GM12873 (cell line): ENCODE results near the gene SH3D19.

Experiments used
- TF ChIP-seq, protein P1 (sequence below): IDR thresholded peaks from 2 replicates; pipeline ENCODE4 v1.5.1; 2012; ENCODE audit warnings: low read depth, mild to moderate bottlenecking, moderate library complexity, low read length, control low read depth; ENCODE audit not compliant: insufficient read depth; ENCODE audit errors: missing control alignments

Gene SH3D19

DNA sequence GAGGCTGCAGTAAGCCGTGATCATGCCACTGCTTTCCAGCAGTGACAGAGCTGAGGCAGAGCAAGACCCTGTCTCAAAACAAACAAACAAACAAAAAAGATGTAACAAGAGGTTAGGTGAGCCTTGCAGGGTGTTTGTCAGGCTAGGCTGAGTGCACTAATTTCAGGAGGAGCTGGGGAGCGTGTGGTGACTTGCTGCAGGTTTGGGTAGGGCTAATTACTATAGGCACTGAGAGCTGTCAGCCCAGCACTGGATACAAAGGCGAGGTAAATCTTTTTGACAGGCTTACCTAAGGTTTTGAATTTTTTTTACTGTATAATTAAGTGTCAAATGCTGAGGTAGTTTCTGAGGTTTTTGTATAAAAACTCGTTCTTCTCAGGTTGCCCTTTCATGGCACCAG lies 29.8 kb upstream of the SH3D19 start:
- TF ChIP-seq, protein P1, sequence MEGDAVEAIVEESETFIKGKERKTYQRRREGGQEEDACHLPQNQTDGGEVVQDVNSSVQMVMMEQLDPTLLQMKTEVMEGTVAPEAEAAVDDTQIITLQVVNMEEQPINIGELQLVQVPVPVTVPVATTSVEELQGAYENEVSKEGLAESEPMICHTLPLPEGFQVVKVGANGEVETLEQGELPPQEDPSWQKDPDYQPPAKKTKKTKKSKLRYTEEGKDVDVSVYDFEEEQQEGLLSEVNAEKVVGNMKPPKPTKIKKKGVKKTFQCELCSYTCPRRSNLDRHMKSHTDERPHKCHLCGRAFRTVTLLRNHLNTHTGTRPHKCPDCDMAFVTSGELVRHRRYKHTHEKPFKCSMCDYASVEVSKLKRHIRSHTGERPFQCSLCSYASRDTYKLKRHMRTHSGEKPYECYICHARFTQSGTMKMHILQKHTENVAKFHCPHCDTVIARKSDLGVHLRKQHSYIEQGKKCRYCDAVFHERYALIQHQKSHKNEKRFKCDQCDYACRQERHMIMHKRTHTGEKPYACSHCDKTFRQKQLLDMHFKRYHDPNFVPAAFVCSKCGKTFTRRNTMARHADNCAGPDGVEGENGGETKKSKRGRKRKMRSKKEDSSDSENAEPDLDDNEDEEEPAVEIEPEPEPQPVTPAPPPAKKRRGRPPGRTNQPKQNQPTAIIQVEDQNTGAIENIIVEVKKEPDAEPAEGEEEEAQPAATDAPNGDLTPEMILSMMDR, result no peak

- TF ChIP-seq, protein P1, result no peak
Measured at GRCh38 chr4:151347490-151348235, 22.3 kb upstream of the SH3D19 start.

DNA sequence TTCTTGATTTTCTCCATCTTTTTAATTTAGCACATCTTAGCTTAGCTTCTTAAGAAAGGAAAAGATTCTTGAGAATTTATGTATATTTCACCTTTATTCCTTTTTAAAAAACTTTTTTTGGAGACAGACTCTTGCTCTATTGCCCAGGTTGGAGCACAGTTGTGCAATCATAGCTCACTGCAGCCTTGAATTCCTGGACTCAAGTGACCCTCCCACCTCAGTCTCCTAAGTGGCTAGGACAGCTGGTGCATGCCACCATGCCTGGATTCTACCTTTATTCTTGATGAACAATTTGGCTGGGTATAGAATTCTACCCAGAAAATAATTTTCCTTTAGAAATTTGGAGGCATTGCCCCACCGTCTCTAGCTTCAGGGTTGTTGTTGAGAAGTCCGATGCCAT lies 19.5 kb upstream of the SH3D19 start:
- TF ChIP-seq, protein P1, result no peak

DNA sequence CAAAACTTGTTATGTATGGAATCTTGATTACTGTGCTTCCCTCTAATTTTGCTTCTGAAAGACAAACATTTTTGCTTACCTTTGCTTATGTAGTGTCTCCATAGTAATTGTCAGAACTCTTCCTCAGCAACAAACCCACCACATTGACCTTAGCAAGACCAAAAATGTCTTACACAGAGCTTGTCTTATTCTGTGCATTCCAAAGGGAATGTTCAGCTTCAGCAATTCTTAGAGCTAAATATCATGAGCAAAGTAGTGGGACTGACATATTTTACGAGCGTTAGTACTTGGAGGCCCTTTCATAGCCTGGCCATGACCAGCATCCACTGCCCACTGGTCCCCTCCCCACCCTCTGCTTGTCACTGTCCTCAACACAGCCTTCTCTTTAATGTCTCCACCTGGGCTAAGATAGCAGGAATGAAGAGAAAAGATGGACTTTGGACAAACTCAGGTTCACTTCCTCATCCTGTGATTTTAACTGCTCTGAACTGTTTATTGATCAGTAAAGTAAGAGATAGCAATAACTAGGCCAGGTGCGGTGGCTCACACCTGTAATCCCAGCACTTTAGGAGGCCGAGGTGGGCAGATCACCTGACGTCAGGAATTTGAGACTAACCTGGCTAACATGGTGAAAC lies 15.5 kb upstream of the SH3D19 start:
- TF ChIP-seq, protein P1, result no peak

DNA sequence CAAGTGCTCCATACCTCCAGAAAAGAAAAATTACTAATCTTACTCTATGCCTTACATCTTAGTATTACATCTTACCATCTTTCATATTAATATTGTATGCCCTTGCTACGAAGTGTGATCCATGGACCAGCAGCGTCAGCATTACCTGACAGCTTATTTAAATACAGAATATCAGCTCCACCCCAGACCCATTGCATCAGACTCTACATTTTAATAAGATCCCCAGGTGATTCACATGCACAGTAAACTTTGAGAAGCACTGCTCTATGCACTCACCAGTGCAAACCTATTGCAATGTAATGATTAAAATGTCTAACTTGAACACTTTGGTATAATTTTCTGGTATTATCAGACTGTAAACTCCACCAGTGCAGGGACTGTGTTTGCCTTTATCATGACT lies 14.1 kb upstream of the SH3D19 start:
- TF ChIP-seq, protein P1, result no peak

DNA sequence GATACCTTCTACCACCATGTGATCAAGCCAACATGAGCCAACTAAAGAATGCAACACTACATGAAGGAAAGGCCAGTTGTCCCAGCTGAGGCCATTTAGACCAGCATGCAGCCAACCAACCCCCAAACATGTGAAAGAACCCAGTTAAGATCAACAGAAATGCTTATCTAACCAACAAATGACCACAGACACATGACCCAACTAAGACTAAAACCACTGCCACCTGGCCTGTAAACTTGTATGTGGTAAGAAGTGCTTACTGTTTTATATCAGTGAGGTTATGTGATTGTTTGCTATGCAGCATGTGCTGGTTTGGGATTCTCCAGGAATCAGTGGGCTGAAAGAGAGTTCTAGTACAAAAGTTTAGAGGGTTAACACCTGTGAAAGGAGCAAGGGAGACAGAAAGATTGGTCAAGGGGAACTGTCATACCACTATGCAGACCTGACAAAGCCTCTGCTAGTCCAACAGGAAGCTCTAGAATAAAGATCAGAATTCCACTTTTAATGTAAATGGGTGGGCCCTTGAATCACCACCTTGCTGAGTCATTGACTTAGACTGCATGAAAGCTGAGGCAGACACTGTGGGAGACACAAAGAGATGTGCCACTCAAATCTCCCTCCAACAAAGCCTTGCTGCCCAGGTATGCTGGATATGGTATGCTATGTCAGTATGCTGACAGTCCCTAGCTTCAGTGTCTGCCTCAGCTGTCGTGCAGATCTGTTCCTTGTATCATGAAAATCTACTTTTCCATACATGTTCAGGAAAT lies 6.1 kb upstream of the SH3D19 start:
- TF ChIP-seq, protein P1, result no peak
